Loucy (cell line): ENCODE measurements around the gene ZIC4.

ENCODE experiments used
- CTCF ChIP-seq: fragments of 200-600 bp; sonication (generic); conservative IDR thresholded peaks from 2 replicates; pipeline ENCODE4 v1.5.1; 2014; ENCODE audit warnings: mild to moderate bottlenecking, antibody characterized with exemption, low read length
- EZH2phosphoT487 ChIP-seq: fragments of 200-600 bp; IDR thresholded peaks from 2 replicates; pipeline ENCODE4 v1.6.1; 2018; ENCODE audit warnings: antibody characterized with exemption, mild to moderate bottlenecking, moderate library complexity, borderline replicate concordance

GRCh38 chr3:147402159-147402558 is 4.2 kb downstream of the ZIC4 start:
- TF ChIP-seq CTCF: no peak
- TF ChIP-seq EZH2phosphoT487: no peak
